GF-D8 (cell line): ENCODE results near the gene TRPM2.
"Not testable (repeated sequence)": the region's sequence is repeated elsewhere in the genome, so short reads cannot be mapped to it uniquely, and the experiment has no call there.

Experiments
- DNase-seq: peaks from one replicate; lab custom pipeline; 2025; lab: John Stamatoyannopoulos, UW

Gene TRPM2

GRCh38 chr21:44354775-44355771 is 1.7 kb downstream of the TRPM2 start:
- peak; percentile 89 for DNase-seq

- no peak for DNase-seq
Measured at GRCh38 chr21:44356160-44356559, 2.7 kb downstream of the TRPM2 start.

DNA sequence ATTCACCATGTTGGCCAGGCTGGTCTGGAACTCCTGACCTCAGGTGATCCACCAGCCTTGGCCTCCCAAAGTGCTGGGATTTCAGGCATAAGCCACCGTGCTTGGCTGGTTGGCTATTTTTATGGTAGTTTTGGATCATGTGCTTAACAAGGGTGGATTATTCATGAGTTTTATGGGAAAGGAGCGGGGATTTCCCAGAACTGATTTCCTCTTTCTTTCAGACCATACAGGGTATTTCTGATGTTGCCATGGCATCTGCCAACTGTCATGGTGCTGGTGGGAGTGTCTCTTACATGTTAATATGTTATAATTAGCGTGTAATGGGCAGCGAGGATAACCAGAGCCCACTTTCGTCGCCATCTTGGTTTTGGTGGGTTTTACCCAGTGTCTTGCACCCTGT is 3.2 kb downstream of the TRPM2 start:
- DNase-seq: no peak

- no peak for DNase-seq
Measured at GRCh38 chr21:44357064-44357837, 3.8 kb downstream of the TRPM2 start.

DNA sequence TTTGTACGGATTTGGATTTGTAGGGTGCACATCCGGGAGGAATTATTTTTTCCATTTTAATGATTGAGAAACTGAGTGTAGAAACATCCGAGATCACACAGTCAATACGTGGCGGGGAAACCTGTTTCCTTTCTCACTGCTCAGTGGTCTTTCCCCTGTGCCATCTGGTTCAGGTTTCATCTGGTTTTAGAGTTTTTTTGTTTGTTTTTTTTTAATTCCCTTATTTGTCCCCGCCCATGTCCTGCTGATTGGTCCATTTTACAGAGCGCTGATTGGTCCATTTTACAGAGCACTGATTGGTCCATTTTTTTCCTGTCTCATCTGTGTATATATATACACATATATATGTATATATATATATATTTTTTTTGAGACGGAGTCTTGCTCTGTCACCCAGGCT is 6.0 kb downstream of the TRPM2 start:
- no peak for DNase-seq

- peak; percentile 90 for DNase-seq
Measured at GRCh38 chr21:44360159-44360558, 6.7 kb downstream of the TRPM2 start.

DNA sequence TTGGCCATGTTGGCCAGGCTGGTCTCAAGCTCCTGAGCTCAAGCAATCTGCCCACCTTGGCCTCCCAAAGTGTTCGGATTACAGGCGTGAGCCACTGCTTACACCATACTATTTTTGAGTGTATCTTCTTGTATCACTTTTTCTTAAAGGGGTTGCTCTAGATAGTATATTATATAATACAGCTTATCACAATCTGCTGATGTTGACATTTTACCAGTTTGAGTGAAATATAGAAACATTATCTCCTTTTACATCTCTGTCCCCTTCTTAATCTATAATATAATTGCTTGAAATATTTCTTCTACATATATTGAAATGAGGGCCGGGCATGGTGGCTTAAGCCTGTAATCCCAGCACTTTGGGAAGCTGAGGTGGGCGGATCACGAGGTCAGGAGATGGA is 8.5 kb downstream of the TRPM2 start:
- DNase-seq: not testable (repeated sequence)

- no peak for DNase-seq
Measured at GRCh38 chr21:44363278-44363677, 9.9 kb downstream of the TRPM2 start.

DNA sequence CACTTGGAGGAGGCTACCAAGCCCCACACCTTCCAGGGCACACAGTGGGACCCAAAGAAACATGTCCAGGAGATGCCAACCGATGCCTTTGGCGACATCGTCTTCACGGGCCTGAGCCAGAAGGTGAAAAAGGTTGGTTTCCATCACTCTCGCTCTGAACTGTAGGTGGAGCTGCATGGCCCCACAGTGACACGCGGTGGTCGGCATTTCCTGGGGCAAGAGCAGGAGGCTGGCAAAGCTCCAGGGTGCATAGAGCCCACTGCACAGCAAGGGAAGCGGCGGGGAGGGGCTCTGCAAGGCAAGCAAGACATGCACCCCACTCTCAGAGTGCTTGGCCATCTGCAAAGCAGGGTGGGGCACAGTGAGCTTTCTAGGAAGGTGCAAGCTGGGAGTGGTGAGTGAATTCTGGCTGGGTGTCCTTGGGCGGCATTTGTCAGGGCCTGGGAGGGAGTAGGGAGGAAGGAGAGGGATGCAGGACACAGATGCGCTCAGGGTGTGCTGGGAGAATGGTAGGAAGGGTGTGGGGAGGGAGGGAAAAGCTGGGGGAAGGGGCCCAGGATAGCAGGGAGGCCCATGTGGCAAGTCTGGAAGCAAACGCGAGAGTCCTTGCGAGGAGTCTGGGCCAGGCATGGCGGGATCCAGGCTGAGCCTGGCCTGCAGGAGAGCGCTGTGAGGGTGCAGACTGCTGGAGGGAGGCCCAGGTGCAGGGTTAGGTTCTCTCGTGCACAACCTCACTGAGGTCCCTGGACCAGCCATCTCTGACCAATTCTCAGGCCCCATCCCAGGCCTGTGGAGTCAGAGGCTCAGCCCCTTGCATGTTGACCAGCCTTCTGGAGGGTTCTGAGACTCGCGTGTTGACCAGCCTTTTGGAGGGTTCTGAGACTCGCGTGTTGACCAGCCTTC is 11.0 kb downstream of the TRPM2 start:
- no peak for DNase-seq

GRCh38 chr21:44365251-44365966 is 12.0 kb downstream of the TRPM2 start:
- no peak for DNase-seq

GRCh38 chr21:44365967-44366585 is 12.7 kb downstream of the TRPM2 start:
- DNase-seq: no peak

GRCh38 chr21:44366586-44367211 is 13.3 kb downstream of the TRPM2 start:
- no peak for DNase-seq

- no peak for DNase-seq
Measured at GRCh38 chr21:44368711-44369446, 15.5 kb downstream of the TRPM2 start.

GRCh38 chr21:44370027-44370735 is 16.8 kb downstream of the TRPM2 start:
- DNase-seq: no peak

DNA sequence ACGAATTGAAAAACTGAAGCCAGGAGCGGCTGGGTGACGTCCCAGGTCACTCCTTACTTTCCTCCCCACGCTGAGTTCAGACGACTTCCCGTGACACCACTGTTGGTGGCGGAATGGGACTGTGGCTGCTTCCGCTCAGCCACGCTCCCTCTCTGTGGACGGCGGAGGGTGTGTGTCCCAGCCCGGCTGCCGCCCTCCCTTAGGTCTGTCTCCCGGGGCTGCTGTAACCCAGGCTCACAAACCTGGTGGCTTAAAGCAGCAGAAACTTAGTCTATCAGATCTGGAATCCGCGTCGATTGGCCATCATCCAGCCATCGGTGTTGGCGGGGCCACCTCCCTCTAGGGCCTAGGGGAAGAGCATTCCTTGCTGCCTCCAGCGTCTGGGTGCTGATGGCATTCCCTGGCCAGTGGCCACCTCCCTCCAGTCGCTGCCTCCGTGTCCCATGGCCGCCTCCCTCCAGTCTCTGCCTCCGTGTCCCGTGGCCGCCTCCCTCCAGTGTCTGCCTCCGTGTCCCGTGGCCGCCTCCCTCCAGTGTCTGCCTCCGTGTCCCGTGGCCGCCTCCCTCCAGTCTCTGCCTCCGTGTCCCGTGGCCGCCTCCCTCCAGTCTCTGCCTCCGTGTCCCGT is 17.5 kb downstream of the TRPM2 start:
- no peak for DNase-seq

- DNase-seq: no peak
Measured at GRCh38 chr21:44371596-44371995, 18.2 kb downstream of the TRPM2 start.

- no peak for DNase-seq
Measured at GRCh38 chr21:44372616-44373015, 19.2 kb downstream of the TRPM2 start.

DNA sequence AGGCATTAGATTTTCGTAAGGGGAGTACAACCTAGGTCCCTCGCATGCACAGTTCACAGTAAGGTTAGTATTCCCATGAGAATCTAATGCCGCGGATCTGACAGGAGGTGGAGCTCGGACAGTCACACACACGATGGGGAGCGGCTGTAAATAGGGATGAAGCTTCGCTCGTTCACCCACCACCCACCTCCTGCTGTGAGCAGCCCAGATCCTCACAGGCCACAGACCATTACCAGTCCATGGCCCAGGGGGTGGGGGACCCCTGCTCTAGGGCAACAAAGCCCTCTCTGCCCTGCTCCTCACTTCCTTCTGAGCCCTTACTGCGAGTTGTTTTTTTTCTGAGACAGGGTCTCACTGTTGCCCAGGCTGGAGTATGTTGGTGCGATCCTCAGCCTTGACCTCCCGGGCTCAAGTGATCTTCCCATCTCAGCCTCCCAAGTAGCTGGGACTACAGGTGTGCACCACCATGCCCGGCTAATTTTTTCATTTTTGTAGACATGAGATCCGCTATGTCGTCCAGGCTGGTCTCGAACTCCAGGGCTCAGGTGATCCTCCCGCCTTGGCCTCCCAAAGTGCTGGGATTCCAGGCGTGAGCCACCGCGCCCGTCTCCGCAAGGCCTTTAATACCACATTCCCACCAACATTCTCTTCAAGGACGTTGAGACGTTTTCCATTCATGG is 21.3 kb downstream of the TRPM2 start:
- no peak for DNase-seq
